Hepatocyte (in vitro differentiated cells): ENCODE measurements around the gene CATSPERE.

Source experiments
- CTCF ChIP-seq: fragments of 200-600 bp; sonication (generic); IDR thresholded peaks from 2 replicates; pipeline ENCODE4 v1.5.1; 2016; ENCODE audit warnings: antibody characterized with exemption, mild to moderate bottlenecking; ENCODE audit not compliant: poor library complexity
- EZH2 ChIP-seq: fragments of 200-600 bp; sonication (generic); IDR thresholded peaks from 2 replicates; pipeline ENCODE4 v1.6.1; 2016; ENCODE audit warnings: antibody characterized with exemption, mild to moderate bottlenecking, borderline replicate concordance

- TF ChIP-seq CTCF = peak; percentile 86
- no peak for TF ChIP-seq EZH2
These were observed 142.4 kb downstream of the CATSPERE start for GRCh38 chr1:244603498-244603897.
